Ascending aorta (tissue), 2 donors: ENCODE results near the gene KANTR. TPM values are rescaled to one million over a fixed set of nuclear protein-coding genes. Genes with fewer than 3 reads are reported as not detected.

ENCODE experiments used
- DNase-seq, 2 donors: peaks; one replicate each; pipeline ENCODE4 v3.0.0-alpha.2; 2019; ENCODE audit warnings: low spot score in 2 of 2
- H3K27ac ChIP-seq, 2 donors: fragments of 200-600 bp; sonication (generic); one replicate each; pipeline ENCODE4 v1.5.1; 2016 to 2017; ENCODE audit warnings: mild to moderate bottlenecking in 1 of 2
- H3K27me3 ChIP-seq: fragments of 200-600 bp; sonication (generic); one replicate; pipeline ENCODE4 v1.5.1; 2017
- H3K36me3 ChIP-seq, 2 donors: fragments of 200-600 bp; sonication (generic); one replicate each; pipeline ENCODE4 v1.5.1; 2016
- H3K4me1 ChIP-seq, 2 donors: fragments of 200-600 bp; sonication (generic); one replicate each; pipeline ENCODE4 v1.5.1; 2016 to 2017; ENCODE audit warnings: mild to moderate bottlenecking in 1 of 2
- H3K4me3 ChIP-seq, 2 donors: fragments of 200-600 bp; sonication (generic); one replicate each; pipeline ENCODE4 v1.5.1; 2016 to 2017; ENCODE audit warnings: mild to moderate bottlenecking in 1 of 2
- H3K9me3 ChIP-seq, 2 donors: fragments of 200-600 bp; sonication (generic); one replicate each; pipeline ENCODE4 v1.5.1; 2016
- intact Hi-C: fragments of 100-400 bp; cut with DNase I; formaldehyde crosslinking; loops from one replicate; pipeline ENCODE4 v1.15.1; 2023
- total RNA-seq: library from RNA; depleted of rRNA; stranded (reverse); fragments of >200 nt; gene quantifications from one replicate; pipeline ENCODE4 v1.1.0, GENCODE V29; 2016
- TF ChIP-seq, protein P1 (sequence below), 3 experiments: fragments of 200-600 bp in 2 of 3; fragments of 450-650 bp in 1 of 3; sonication (generic) in 2 of 3; IDR thresholded peaks; one replicate each; pipeline ENCODE4 v1.5.1; 2016 to 2019; ENCODE audit warnings: antibody characterized with exemption in 3 of 3, mild to moderate bottlenecking in 1 of 3, moderate library complexity in 1 of 3

Gene KANTR
- total RNA-seq, 1 donor from 2014 or later: 5.0 TPM

DNA sequence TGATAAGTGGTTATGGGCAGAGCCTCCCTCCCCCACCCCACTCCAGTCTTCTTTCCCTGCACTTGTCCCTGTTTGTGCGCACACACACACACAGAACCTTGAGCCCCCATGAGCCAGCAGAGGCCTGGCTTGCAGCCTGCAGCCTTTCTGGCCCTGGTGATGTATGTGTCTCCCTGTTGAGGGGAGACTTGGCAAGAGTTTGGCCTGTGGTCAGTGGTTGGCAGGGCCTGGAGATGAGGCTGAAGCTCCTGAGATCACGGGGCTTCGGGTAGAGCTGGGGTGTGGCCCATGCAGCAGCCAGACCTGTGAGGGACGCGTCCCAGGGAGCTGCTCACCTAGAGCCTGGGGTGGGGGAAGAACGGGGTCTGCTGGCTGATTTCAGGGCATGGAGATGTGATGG, 43.1 kb upstream of the KANTR start:
- Histone ChIP-seq H3K4me1 (no peaks in the 10 kb centered on the region), H3K4me3 (peak overlapping the region in 1 of 2 donors; percentile 69), H3K27me3 (no peaks in the 10 kb centered on the region), H3K36me3 (no peaks in the 10 kb centered on the region), H3K27ac (no peak overlapping the region), H3K9me3 (no peaks in the 10 kb centered on the region)
- TF ChIP-seq, protein P1, sequence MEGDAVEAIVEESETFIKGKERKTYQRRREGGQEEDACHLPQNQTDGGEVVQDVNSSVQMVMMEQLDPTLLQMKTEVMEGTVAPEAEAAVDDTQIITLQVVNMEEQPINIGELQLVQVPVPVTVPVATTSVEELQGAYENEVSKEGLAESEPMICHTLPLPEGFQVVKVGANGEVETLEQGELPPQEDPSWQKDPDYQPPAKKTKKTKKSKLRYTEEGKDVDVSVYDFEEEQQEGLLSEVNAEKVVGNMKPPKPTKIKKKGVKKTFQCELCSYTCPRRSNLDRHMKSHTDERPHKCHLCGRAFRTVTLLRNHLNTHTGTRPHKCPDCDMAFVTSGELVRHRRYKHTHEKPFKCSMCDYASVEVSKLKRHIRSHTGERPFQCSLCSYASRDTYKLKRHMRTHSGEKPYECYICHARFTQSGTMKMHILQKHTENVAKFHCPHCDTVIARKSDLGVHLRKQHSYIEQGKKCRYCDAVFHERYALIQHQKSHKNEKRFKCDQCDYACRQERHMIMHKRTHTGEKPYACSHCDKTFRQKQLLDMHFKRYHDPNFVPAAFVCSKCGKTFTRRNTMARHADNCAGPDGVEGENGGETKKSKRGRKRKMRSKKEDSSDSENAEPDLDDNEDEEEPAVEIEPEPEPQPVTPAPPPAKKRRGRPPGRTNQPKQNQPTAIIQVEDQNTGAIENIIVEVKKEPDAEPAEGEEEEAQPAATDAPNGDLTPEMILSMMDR (IDR thresholded peaks at IDR 0.05): no peak
- no peak for DNase-seq
- intact Hi-C loops: no loop called here

DNA sequence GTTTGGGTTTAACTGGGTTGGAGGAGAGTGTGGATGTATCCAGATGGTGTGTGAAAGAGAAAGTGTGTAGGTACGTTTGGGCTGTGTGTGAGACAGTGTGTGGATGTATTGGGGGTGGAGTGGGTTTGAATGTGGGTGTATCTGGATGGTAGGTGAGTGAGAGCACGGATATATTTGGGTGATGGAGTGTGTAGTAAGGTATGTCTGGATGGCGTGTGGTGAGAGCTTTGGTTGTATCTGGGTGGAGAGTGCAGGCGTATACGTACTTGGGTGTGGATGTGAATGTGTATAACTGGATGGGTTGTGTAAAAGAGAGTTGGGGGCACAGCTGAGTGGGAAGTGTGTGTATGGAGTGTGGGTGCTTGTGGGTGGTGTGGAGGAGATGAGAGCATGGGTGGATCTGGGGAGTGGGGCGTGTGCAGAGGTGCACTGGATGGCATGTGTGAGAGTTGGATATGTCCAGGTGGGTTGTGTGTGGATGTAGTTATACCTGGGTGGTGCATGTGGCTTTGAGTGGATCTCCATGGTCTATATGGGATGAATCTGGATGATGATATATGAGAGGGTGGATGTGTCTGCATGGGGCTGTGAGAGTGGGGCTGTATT, 38.6 kb upstream of the KANTR start:
- Histone ChIP-seq H3K4me1 (no peaks in the 10 kb centered on the region), H3K27me3 (no peaks in the 10 kb centered on the region), H3K36me3 (no peaks in the 10 kb centered on the region), H3K27ac (no peak overlapping the region), H3K4me3 (no peak overlapping the region), H3K9me3 (no peaks in the 10 kb centered on the region)
- intact Hi-C loops: no loop called here
- DNase-seq: no peak
- TF ChIP-seq, protein P1 (IDR thresholded peaks at IDR 0.05): no peak

DNA sequence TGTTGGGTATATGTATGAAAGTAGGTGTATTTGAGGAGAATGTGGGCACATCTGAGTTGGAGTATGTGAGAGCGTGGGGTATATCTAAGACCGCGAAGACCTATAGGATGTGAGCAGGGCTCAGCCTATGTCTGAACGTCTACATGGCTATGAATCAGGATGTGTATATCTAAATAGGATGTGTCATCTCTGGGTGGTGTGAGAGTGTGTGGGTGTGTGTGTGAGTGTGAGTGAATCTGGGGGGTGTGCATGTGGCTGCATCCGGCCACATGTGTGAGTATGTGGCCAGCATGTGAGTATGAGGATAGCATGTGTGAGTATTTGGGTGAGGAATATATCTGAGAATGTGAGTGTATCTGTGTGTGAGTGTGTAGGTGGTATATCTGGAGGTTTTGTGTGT, 37.6 kb upstream of the KANTR start:
- no peak for DNase-seq
- Histone ChIP-seq H3K36me3 (no peaks in the 10 kb centered on the region), H3K27ac (no peak overlapping the region), H3K4me1 (no peaks in the 10 kb centered on the region), H3K9me3 (no peaks in the 10 kb centered on the region), H3K27me3 (no peaks in the 10 kb centered on the region), H3K4me3 (no peak overlapping the region)
- TF ChIP-seq, protein P1 (IDR thresholded peaks at IDR 0.05): no peak
- intact Hi-C loops: no loop called here

DNA sequence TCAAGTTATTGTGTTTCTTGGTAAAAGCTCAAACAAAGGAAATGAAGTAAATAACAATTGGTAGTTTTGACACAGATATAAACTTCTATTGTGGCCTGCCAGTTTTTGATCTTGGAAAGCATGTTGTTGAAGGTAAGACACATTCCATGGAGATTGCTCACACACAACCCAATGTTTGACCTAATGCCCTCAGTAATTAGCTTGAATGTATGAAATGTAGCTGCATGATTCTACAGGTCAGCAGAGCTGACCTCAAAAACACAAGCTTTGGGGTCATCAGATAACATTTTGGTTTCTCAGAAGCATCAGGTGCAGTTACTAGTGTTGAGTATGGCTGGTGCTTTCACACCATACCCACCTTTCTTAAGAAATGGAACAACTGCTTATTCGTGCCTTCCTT, 28.8 kb upstream of the KANTR start:
- intact Hi-C loops: no loop called here
- TF ChIP-seq, protein P1 (IDR thresholded peaks at IDR 0.05): no peak
- no peaks in the 10 kb centered on the region for H3K27me3 ChIP-seq
- no peak overlapping the region for H3K27ac ChIP-seq
- no peak overlapping the region for H3K4me3 ChIP-seq
- H3K4me1 ChIP-seq: no peaks in the 10 kb centered on the region
- H3K9me3 ChIP-seq: no peaks in the 10 kb centered on the region
- no peaks in the 10 kb centered on the region for H3K36me3 ChIP-seq
- no peak for DNase-seq

DNA sequence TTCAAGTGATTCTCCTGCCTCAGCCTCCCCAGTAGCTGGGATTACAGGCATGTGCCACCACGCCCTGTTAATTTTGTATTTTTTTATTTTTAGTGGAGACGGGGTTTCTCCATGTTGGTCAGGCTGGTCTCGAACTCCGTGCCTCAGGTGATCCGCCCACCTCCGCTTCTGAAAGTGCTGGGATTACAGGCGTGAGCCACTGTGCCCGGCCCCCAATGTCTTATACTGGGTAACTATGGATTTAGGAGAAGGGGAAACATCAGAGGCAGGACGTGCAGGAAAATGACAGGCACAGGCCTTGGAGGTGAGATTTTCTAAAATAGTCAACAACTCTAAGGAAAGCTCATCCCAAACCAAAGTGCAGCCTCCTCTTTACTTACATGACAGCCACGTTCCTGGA, 22.9 kb upstream of the KANTR start:
- intact Hi-C loops: no loop called here
- DNase-seq: peak in 1 of 2 donors; percentile 50
- Histone ChIP-seq H3K36me3 (no peaks in the 10 kb centered on the region), H3K27ac (peak overlapping the region in 1 of 2 donors; percentile 4), H3K4me1 (no peaks in the 10 kb centered on the region), H3K4me3 (no peak overlapping the region), H3K9me3 (no peaks in the 10 kb centered on the region), H3K27me3 (no peaks in the 10 kb centered on the region)
- TF ChIP-seq, protein P1 (IDR thresholded peaks at IDR 0.05): no peak
